Activated CD4-positive, alpha-beta T cell treated with anti-CD3 and anti-CD28 coated beads, Interleukin-2, Interleukin-6, amounts not matched to agents 100 ng/mL and 50 ng/mL, durations not matched to agents 16 hours and 8 hours (primary cell): ENCODE results near the gene ZNF205.
"Not testable (repeated sequence)": the region's sequence is repeated elsewhere in the genome, so short reads cannot be mapped to it uniquely, and the experiment has no call there.

Source experiments
- DNase-seq: peaks from one replicate; pipeline ENCODE4 v3.0.0-alpha.2; 2020

ZNF205 gene

DNA sequence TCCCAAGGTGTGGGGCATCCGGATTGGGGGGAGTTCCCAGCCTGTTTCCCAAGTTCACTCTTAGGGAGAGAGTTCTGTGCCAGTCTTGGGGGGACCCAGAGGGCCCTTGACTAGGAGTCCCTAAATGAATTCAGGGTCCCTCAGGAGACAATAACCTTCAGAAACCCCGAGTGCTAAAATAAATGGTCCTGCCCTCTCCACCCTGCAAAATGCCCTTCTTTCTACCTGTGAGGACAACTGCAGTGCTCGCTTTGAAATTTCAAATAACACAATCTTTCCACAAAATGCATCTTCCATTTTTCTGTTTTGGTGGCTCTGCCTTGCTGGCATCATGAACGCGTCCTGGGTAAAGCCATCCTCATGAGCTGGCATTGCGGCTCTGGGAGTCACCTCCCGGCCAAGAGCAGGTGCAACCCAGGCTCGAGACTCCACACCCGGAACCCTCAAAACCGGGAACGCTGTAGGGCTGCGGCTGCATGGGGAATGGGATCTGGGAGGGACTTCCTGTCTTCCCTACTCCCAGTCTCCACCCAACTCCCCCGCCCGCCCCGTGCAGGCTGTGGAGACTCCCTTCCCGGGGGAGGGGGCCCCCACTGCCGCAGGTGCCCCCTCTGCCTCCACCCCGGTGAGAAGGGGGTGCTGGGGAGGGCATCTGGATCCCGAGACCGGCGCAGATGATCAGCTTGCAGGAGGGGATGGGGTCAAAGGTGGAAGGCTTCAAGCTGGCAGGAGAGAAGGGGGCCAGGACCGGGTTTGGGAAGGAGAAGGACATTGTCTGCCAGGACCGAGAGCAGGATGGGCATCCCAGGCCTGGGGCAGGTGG lies at the start of gene ZNF205:
TSS of gene ZNF205 (plus strand) at position 529 of the 823 bp plus-strand sequence. CDS start 845 bp downstream, outside the sequence.
- no peak for DNase-seq

DNA sequence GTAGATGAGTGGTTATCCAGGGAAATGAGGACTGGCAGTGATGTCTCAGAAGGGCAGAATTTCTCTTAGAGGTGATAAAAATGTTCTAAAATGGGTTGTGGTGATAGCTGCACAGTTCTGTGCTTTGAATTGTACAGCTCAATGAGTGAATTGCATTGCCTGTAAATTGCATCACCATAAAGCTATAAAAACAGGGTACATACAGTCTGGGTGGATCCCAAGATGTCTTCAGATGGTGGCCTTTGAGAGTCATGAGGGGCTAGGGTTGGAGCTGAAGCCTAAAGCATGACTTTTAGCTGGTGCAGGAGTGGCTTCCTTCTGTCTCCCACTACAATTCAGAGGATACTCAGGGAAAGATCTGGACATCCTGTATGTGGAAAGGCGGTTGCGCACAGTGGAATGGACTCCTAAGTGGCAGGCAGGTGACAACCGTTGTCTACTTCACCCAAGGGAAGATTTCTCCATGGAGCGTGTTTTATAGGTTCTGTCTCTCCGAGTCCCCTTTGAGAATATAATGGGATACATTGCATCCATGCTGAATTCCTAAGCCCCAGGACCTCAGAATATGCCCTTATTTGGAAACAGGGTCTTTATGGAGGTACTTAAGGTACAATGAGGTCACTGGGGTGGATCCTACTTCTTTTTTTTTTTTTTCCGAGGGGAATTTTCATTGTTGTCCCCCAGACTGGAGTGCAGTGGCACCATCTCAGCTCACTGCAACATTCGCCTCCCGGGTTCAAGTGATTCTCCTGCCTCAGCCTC lies 48.6 kb upstream of the ZNF205 start:
- no peak for DNase-seq

DNA sequence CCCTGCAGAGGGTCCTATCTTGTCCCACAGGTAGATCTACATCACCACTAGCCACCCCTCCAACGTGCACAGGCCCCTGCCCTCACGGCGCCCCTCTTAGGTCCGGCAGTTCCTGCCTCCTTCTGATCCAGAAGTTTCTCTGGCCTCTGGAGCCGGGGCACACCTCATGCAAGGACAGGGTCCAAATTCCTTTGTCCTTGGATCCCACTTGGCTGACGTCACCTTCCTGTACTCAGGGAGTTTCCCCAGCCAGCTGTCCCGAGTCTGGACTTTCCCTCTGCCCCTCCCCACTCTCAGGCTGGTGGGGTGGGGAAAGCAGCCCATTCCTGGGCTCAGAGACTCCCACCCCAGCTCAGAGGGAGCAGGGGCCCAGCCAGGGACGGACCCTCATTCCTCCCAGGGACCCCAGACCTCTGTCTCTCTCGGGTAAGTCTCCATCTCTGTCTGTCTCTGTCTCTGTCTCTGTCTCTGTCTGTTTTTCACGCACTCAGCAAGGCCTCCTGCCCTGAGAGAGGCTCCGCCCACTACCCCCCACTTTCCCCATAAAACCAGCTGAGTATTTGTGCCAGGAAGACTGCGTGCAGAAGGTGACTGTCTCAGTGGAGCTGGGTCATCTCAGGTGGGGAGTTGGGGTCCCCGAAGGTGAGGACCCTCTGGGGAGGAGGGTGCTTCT lies 47.2 kb upstream of the ZNF205 start, which contains the start of gene IL32:
TSS of gene IL32 (plus strand) at position 572 of the 673 bp plus-strand sequence. CDS start 172 bp downstream, outside the sequence.
- peak; percentile 90 for DNase-seq

DNA sequence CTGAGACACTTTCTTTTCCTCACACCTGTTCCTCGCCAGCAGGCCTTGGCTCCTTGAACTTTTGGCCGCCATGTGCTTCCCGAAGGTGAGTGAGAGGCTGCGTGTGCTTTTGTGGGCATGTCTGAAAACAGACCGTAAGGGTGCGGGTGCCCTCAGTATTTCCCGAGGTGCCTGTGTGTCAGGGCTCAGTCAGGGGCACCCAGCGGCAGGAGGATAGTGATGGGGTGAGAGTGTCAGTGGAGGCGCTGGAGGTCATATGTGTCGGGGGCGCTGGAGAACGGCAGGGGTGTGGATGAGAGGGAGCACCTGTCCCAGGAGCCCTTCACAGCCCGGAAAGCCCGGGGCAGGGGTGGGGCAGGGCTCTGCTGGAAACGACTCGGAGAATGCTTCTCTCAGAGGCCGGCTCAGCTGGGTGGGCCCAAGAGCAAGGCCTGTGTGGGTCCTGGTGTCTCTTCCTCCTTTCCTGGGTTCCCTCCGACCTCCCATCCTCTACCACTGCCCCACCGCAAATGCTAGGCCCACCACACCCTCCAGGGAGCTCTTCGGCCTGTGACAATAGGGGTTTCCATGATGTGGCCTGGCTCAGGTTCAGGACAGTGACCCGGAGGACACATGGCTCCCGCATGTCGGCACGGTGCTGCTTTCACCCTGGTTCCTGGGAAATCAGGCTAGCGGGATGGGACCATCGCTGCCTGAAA lies 46.5 kb upstream of the ZNF205 start:
- peak; percentile 54 for DNase-seq

DNA sequence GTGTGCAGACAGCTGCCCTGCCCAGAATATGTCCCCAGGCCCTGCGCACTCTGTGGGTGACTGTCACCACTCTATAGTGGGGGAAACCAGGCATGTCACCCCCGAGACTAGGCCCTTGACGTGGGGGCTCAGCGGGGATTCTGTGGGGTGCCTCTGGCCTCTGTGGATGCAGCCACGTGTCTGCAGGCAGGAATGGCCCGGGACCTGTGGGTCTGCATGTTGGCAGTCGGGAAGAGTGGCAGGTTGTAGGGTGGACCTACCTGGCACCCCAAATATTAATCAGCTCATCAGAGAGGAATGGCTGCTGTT lies 46.0 kb upstream of the ZNF205 start:
- no peak for DNase-seq

DNA sequence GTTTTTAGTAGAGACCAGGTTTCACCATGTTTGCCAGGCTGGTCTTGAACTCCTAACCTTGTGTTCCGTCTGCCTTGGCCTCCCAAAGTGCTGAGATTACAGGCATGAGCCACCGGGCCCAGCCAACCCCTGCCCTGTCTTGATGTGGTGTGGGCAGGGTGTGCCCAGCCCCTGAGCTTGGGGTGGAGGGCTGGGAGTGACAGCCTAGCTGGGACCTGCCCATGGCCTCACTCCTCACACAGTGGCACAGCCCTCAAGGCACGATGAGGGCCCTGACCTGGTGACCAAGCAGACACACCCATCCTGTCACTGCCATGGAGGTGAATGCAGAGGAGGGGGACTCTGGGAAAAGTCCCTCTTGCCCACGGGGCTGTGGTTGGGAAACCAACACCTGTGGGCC lies 43.9 kb upstream of the ZNF205 start:
- peak; percentile 43 for DNase-seq

DNA sequence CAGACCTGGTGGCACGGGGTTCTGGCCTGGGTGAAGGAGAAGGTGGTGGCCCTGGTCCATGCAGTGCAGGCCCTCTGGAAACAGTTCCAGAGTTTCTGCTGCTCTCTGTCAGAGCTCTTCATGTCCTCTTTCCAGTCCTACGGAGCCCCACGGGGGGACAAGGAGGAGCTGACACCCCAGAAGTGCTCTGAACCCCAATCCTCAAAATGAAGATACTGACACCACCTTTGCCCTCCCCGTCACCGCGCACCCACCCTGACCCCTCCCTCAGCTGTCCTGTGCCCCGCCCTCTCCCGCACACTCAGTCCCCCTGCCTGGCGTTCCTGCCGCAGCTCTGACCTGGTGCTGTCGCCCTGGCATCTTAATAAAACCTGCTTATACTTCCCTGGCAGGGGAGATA lies 43.2 kb upstream of the ZNF205 start:
- DNase-seq, result not testable (repeated sequence)

DNA sequence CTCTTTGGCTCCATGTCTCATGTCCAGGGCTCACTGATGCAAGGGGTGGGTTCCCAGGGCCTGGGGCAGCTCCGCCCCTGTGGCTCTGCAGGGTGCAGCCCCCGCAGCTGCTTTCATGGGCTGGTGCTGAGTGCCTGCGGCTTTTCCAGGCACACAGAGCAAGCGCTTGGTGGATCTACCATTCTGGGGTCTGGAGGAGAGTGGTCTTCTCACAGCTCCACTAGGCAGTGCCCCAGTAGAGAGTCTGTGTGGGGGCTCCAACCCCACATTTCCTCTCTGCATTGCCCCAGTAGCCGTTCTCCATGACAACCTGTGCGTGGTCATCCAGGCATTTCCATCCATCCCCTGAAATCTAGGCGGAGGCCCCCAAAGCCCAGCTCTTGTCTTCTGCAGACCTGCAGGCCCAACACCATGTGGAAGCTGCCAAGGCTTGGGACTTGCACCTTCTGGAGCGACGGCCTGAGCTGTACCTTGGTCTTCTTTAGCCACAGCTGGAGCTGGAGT lies 41.7 kb upstream of the ZNF205 start:
- no peak for DNase-seq

DNA sequence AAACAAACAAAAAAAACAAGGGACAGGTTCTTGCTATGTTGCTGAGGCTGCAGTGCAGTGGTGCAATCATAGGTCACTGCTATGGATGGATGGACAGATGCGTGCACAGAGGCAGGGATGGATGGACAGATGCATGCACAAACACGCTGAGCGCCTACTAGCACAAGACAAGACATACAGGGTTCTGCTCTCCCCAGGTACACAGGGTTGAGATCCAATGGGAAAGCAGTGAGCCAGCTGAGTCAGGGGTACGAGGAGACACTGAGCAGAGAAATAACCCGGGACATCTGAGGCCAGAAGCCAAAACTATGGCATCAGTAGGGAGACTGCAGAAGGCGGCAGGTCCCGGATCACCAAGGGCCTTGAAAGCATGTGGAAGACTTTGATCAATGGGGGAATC lies 40.7 kb upstream of the ZNF205 start:
- no peak for DNase-seq

DNA sequence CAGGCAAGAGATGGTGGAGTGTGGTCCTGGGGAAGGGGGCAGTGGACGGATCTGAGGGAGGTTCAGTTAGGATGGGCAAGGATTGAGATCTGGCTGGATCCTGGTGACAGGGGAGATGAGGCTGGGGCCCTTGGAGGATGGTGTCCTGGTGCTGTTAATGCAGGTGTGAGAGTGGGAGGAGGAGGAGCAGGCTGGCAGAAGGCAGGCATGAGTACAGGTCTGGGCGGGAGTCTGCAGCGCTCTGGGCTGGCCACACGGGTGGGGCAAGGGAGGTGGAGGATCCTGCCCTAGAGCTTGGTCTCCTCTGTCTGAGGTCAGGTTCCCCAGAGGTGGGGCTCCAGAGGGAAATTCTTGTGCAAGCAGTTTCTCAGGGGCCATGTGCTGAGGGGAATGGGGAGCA lies 40.2 kb upstream of the ZNF205 start:
- peak; percentile 75 for DNase-seq

DNA sequence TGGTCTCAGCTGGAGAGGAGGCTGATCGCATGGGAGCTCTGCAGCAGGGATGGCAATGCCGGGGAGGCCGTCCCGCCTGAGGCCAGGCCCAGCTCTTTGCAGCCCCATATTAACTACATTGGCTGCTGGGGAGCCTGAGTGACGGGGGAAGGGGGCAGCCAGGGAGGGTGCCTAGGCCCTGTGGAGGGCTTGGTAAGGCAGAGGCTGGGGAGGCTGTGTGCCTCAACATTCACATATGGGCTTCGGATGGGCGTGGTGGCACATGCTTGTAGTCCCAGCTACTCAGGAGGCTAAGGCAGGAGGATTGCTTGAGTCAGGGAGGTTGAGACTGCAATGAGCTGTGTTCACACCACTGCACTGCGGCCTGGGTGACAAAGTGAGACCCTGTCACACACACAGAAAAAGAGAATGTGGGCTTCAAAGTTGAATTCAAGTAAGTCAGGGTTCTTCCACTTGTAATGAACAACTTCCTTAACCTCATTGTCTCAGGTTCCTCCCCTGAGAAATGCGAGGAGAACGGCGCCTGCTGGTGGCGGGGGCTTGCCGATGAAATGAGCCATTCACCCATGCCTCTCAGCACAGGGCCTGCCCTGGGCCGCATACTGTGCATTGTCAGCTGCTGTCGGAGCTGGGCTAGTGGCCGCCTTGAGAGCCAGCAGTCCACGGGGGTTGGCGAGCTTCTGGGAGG lies 39.7 kb upstream of the ZNF205 start:
- DNase-seq, result not testable (repeated sequence)

DNA sequence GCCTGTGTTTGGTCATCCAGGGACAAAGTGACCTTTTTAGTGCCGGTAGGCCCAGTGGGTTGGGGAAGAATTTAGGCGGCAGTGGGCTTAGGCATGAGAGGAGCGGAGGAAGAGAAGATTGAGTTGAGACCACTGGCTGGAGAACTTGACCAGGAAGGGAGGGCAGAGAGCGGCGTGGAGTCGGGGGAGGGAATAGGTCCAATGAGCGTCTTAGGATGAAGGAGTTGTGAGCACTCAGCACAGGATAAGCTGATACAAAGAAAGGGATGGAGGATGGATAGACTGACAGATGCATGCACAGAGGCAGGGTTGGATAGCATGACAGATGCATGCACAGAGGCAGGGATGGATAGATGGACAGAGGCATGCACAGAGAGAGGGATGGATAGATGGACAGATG lies 38.9 kb upstream of the ZNF205 start:
- DNase-seq, result no peak

DNA sequence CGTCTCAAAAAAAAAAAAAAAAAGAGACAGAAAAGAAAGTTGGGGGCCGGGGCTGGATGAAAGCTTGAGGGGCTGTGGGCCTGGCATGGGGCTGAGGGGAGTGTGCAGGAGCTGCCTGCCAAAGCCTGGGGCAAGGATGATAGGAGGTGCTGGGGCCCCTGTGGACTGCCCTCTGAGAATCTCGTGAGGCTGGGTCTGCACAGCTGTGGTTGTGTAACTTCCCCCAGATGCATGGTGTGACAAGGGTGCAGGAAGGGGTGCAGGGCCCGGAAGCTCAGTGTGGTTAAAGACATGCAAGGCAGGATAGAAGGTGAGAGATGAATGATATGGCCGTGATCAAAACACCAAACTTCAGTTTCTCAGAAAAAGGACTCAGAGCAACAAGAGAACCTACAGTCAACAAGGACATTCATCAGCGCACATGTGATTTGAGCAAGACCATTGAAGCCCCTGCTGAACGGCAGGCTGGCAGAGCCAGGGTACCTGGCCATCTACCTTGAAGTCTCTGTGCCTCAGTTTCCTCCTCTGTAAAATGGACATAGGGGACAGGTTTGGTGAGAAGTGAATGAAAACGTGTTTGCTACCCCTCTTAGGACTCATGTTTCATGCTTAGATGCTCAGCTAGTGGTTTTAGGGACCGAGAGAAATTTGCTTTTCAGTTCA lies 37.4 kb upstream of the ZNF205 start:
- peak; percentile 97 for DNase-seq

DNA sequence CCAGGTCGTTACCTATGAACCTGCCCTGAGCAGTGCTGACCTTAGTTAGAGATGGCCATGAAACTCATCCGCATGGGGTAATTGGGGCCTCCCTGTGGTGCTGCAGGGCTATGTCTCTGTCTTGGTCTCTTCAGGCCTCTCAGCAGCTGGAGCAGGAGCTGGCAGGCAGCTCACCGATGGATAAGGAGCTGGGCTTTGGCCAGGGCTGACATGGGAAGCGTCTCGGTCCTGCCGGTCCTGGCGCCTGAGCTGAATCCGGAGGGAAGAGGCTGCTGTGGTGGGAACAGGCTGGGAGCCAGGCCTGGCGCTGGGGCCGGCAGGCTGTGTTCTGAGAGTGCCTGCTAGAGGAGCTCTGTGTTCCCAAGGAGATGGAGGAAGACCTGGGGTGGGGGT lies 36.9 kb upstream of the ZNF205 start:
- no peak for DNase-seq

DNA sequence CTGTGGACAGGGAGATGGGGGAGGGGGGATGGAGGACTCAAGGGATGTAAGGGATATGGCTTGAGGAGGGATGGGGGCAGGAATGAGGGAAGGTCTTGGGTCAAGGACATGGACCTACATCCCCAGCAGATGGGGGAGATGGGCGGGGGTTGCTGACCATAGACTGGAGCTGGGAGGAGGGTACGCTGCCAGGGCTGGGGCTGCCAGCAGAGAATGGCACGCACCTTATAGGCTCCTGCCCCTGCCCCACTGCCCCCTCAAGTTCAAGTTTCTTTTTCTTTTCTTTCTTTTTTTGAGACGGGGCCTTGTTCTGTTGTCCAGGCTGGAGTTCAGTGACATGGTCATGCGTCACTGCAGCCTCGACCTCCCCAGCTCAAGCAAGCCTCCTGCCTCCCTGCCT lies 36.4 kb upstream of the ZNF205 start:
- DNase-seq, result not testable (repeated sequence)

DNA sequence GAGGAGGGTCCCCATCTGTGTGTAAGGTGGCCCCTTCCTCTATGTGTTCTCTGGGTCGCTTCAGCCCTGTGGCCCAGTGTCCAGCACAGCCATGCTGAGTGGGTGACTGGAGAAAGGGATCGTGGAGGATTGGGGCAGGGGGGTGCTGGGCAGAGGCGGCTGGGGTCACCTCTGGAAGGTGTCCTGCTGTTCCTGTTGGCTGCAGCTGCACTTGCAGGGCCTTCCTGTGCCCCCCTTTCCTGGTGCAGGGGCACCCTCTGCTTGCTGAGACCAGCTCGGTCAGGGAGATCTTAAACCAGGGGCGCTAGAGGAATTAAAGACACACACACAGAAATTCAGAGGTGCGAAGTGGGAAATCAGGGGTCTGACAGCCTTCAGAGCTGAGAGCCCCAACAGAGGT lies 35.8 kb upstream of the ZNF205 start:
- no peak for DNase-seq

DNA sequence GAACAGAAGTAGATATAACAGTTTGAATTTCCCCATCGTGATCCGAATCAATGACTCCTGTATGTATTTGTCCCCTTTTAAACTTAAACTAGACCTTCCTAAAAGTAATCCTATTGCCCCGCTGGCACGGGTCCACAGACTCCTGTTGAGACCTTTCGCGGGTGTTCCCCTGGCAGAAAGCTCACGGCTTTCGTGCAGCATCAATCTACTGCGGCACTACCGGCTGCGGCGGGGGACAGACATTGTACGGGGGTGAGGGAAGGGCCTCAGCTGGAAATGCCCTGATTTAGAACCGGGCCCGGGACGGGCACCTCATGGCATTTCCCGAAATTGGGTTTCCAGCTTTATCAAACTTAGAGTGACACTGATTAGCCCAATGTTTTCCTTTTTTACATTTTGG lies 32.4 kb upstream of the ZNF205 start:
- no peak for DNase-seq

DNA sequence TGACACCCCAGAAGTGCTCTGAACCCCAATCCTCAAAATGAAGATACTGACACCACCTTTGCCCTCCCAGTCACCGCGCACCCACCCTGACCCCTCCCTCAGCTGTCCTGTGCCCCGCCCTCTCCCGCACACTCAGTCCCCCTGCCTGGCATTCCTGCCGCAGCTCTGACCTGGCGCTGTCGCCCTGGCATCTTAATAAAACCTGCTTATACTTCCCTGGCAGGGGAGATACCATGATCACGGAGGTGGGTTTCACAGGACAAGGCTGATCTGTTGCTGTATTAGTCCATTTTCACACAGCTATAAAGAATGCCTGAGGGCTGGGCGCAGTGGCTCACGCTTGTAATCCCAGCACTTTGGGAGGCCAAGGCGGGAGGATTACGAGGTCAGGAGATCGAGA lies 30.4 kb upstream of the ZNF205 start:
- not testable (repeated sequence) for DNase-seq

DNA sequence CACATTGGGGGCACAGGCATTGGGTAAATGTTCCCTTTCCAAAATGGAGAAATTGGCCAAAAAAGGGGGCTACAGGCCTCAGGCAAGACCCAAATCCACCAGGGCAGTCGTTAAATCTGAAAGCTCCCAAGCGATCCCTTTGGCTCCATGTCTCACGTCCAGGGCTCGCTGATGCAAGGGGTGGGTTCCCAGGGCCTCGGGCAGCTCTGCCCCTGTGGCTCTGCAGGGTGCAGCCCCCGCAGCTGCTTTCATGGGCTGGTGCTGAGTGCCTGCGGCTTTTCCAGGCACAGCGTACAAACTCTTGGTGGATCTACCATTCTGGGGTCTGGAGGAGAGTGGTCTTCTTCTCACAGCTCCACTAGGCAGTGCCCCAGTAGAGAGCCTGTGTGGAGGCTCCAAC lies 29.0 kb upstream of the ZNF205 start:
- not testable (repeated sequence) for DNase-seq

DNA sequence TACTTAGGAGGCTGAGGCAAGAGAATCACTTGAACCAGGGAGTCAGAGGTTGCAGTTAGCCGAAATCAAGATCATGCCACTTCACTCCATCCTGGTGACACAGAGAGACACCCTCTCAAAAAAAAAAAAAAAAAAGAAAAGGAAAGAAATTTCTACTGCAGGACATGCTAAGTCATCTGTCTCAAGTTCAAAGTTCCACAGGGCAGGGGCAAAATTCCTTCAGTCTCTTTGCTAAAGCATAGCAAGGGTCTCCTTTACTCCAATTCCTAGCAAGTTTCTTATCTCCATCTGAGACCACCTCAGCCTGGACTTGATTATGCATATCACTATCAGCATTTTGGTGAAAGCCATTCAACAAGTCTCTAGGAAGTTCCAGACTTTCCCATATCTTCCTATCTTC lies 27.9 kb upstream of the ZNF205 start:
- no peak for DNase-seq

DNA sequence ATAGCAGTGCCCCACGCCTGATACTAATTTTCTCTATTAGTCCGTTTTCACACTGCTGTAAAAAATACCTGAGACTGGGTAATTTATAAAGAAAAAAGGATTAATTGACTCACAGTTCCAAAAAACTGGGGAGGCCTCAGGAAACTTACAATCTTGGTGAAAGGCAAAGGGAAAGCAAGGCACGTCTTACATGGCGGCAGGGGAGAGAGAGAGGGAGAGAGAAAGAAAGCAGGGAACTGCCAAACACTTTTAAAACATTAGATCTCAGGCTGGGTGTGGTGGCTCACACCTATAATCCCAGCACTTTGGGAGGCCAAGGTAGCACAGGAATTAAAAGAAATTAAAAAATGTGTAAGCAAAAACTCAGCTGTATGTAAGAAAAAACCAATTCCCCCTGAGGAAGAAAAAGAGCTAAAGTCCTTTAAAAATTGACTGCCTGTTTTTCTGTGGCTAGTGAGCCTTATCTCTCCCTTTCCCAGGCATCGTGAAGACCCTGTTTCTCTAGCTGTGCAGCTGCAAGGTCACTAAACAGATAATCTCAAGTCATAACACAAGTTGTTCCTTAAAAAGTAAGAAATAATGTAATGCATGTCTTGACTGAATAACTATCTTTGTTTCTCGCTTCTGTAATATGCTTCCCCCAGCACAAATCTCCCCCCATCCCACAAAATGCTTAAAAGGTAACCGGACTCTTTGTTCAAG lies 27.3 kb upstream of the ZNF205 start:
- DNase-seq, result no peak
